SU-DHL-6 (cell line): ENCODE measurements around the gene FGF9.

Source experiments
- EZH2phosphoT487 ChIP-seq: fragments of 200-600 bp; sonication (generic), shearing (Covaris generic); conservative IDR thresholded peaks from 2 replicates; pipeline ENCODE4 v1.6.1; 2018; ENCODE audit warnings: mild to moderate bottlenecking, antibody characterized with exemption, low read length, moderate library complexity, mixed read lengths
- TF ChIP-seq, protein P1 (sequence below): fragments of 200-600 bp; sonication (generic); IDR thresholded peaks from one replicate; pipeline ENCODE4 v1.5.1; 2017; ENCODE audit warnings: antibody characterized with exemption, mild to moderate bottlenecking, low read length, moderate library complexity; ENCODE audit not compliant: insufficient read depth, poor library complexity, severe bottlenecking

DNA sequence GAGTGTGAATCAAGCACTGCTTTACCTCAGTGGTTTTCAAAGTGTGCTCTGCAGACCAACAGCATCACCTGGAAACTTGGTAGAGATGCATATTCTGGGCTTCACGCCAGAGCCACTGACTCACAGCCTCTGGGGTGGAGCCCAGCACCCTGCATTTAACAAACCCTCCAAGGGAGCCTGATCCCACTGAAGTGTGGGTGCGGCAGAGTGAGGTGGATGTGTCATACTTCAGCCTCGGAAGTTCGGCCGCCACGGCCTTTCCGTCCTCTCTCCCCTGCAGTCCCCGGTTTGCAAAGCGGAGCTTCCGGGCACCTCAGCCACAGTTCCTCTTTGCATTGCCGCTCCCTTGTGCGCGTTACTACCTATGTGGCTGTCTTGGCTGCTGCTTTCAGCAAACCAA, 33.6 kb upstream of the FGF9 start:
- TF ChIP-seq EZH2phosphoT487, result no peak
- TF ChIP-seq, protein P1, sequence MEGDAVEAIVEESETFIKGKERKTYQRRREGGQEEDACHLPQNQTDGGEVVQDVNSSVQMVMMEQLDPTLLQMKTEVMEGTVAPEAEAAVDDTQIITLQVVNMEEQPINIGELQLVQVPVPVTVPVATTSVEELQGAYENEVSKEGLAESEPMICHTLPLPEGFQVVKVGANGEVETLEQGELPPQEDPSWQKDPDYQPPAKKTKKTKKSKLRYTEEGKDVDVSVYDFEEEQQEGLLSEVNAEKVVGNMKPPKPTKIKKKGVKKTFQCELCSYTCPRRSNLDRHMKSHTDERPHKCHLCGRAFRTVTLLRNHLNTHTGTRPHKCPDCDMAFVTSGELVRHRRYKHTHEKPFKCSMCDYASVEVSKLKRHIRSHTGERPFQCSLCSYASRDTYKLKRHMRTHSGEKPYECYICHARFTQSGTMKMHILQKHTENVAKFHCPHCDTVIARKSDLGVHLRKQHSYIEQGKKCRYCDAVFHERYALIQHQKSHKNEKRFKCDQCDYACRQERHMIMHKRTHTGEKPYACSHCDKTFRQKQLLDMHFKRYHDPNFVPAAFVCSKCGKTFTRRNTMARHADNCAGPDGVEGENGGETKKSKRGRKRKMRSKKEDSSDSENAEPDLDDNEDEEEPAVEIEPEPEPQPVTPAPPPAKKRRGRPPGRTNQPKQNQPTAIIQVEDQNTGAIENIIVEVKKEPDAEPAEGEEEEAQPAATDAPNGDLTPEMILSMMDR, result no peak
